ENCODE data around the gene HMGN3. TPM values are rescaled to one million over a fixed set of nuclear protein-coding genes. Genes with fewer than 3 reads are reported as not detected.
A peak's percentile ranks its signal among the peaks of the same experiment; 100 is the strongest.

Gene HMGN3
- total RNA-seq, 2 experiments from 2014 or later: 97.5 to 105 TPM

GRCh38 chr6:79233611-79234149, 802 bp downstream of the HMGN3 start:
- H3K27ac ChIP-seq (ENCODE audit: low read depth, low read length, poor library complexity, severe bottlenecking): peak overlapping the region; percentile 48
- peaks cover 32% of the 10 kb centered on the region for H3K4me1 ChIP-seq (ENCODE audit: insufficient read depth, low read length, poor library complexity, severe bottlenecking)
- no peak for TF ChIP-seq EZH2phosphoT487 (IDR thresholded peaks at IDR 0.05; ENCODE audit: borderline replicate concordance, low read depth, low read length)
- TF ChIP-seq CTCF (conservative IDR thresholded peaks at IDR 0.05; ENCODE audit: low read length): 0 out of 2 replicates have a peak, but pooled peaks have one; percentile 22
- intact Hi-C loops (cut with micrococcal nuclease; ENCODE audit: unreplicated experiment): loop anchor here (1.0 to 5.0 kb wide), 4 partner anchors 155 to 874 kb away; partner anchors contain the start of genes BCKDHB, IRAK1BP1, LCA5 and PHIP
- peak overlapping the region; percentile 95 for H2AFZ ChIP-seq (ENCODE audit: low read length)
- H3K4me2 ChIP-seq (ENCODE audit: low read length): peak overlapping the region; percentile 80
- no TSS peak for BruUV-seq (replicated peaks)
- peak; percentile 71 for DNase-seq (ENCODE audit: low spot score)
- peak overlapping the region; percentile 77 for H3K4me3 ChIP-seq (ENCODE audit: low read depth, low read length, poor library complexity, severe bottlenecking)
- H3K36me3 ChIP-seq (ENCODE audit: insufficient read depth, low read length): no peaks in the 10 kb centered on the region
- H3K9me2 ChIP-seq (ENCODE audit: insufficient read depth, low read length): no peaks in the 10 kb centered on the region
- ChIA-PET CTCF (ENCODE audit: unreplicated experiment) (no interaction called here), POLR2A (interaction anchor here (0.6 to 1.8 kb wide), 2 partner anchors 10 to 23 kb away, joined by 3 to 13 read pairs; no protein-coding TSS in a partner anchor)
- peaks cover 8% of the 10 kb centered on the region; the same call in 1 of the 2 replicates for H3K9me3 ChIP-seq (ENCODE audit: low read length)
- H3K79me2 ChIP-seq (ENCODE audit: insufficient read depth, low read depth, low read length): peaks cover 38% of the 10 kb centered on the region
- peaks cover 8% of the 10 kb centered on the region; the same call in 1 of the 2 replicates for H4K20me1 ChIP-seq (ENCODE audit: insufficient read depth, low read length)

- no peak for DNase-seq (ENCODE audit: low spot score)
- H3K4me1 ChIP-seq (ENCODE audit: insufficient read depth, low read length, poor library complexity, severe bottlenecking): peaks cover 32% of the 10 kb centered on the region
- peaks cover 8% of the 10 kb centered on the region; the same call in 1 of the 2 replicates for H3K9me3 ChIP-seq (ENCODE audit: low read length)
- no peak overlapping the region for H3K27ac ChIP-seq (ENCODE audit: low read depth, low read length, poor library complexity, severe bottlenecking)
- no peaks in the 10 kb centered on the region for H3K36me3 ChIP-seq (ENCODE audit: insufficient read depth, low read length)
- H3K79me2 ChIP-seq (ENCODE audit: insufficient read depth, low read depth, low read length): peaks cover 46% of the 10 kb centered on the region
- no TSS peak for BruUV-seq (replicated peaks)
- H3K4me2 ChIP-seq (ENCODE audit: low read length): peak overlapping the region; percentile 80
- intact Hi-C loops (cut with micrococcal nuclease; ENCODE audit: unreplicated experiment): loop anchor here (2.0 to 5.0 kb wide), 3 partner anchors 304 to 874 kb away; partner anchors contain the start of genes BCKDHB, IRAK1BP1 and LCA5
- ChIA-PET POLR2A (interaction anchor here (0.6 to 1.8 kb wide), 2 partner anchors 10 to 22 kb away, joined by 3 to 13 read pairs; no protein-coding TSS in a partner anchor), CTCF (ENCODE audit: unreplicated experiment) (no interaction called here)
- peak overlapping the region; percentile 77 for H3K4me3 ChIP-seq (ENCODE audit: low read depth, low read length, poor library complexity, severe bottlenecking)
- TF ChIP-seq EZH2phosphoT487 (IDR thresholded peaks at IDR 0.05; ENCODE audit: borderline replicate concordance, low read depth, low read length) (no peak), CTCF (conservative IDR thresholded peaks at IDR 0.05; ENCODE audit: low read length) (no peak)
- peaks cover 8% of the 10 kb centered on the region; the same call in 1 of the 2 replicates for H4K20me1 ChIP-seq (ENCODE audit: insufficient read depth, low read length)
- H3K9me2 ChIP-seq (ENCODE audit: insufficient read depth, low read length): no peaks in the 10 kb centered on the region
- H2AFZ ChIP-seq (ENCODE audit: low read length): peak overlapping the region; percentile 95
These were observed 1.6 kb downstream of the HMGN3 start for GRCh38 chr6:79232696-79233462.

Data from OCI-LY7 (cell line).